HepG2 (cell line): ENCODE results near the gene TEAD1. TPM values are rescaled to one million over a fixed set of nuclear protein-coding genes. Genes with fewer than 3 reads are reported as not detected.

Source experiments
- ATAC-seq: fragments of 200-7000 bp; cut with Tn5 transposase; 3 replicates; pipeline ENCODE4 v1.9.1; 2020; ENCODE audit warnings: mild to moderate bottlenecking, moderate library complexity
- BruUV-seq: library from RNA; stranded (reverse); fragments of 400-500 nt; replicated peaks from 2 replicates; lab custom pipeline; 2021; lab: Mats Ljungman, UMichigan
- CTCF ChIA-PET: fragments of 300-600 bp; formaldehyde crosslinking; extraction: SDS; loops from one replicate; lab custom pipeline; 2021; ENCODE audit warnings: low total read pairs, inconsistent platforms, low intra/inter-chr PET ratio; lab: Yijun Ruan, JAX
- POLR2A ChIA-PET: fragments of 350-600 bp; sonication (Branson Sonifier 250); formaldehyde crosslinking; loops from one replicate; lab custom pipeline; 2020; ENCODE audit warnings: antibody characterized with exemption, inconsistent platforms; lab: Yijun Ruan, JAX
- DNase-seq: peaks from one replicate; pipeline ENCODE4 v3.0.0-alpha.2; 2015; ENCODE audit warnings: low spot score
- FAIRE-seq: peaks from 3 replicates; lab custom pipeline; 2011; peaks lifted over from hg19 to GRCh38; lab: Jason Lieb, UNC
- H2AFZ ChIP-seq: one replicate; pipeline ENCODE4 v1.6.1; 2011; ENCODE audit warnings: low read length, inconsistent platforms
- H3K27ac ChIP-seq: fragments of 300-600 bp; 3 replicates; pipeline ENCODE4 v1.8.0; 2011; ENCODE audit warnings: mixed run types, mild to moderate bottlenecking, mixed read lengths, low read length, inconsistent platforms; ENCODE audit not compliant: insufficient read depth; ENCODE audit errors: extremely low read length
- H3K27me3 ChIP-seq, 2 experiments: fragments of 200-600 bp in 1 of 2; 2 replicates in 1 of 2; 3 replicates in 1 of 2; pipeline versions ENCODE4 v1.6.0 to v1.8.0; 2011; ENCODE audit warnings: low read length in 2 of 2, mild to moderate bottlenecking in 2 of 2, moderate library complexity in 2 of 2, inconsistent platforms in 1 of 2; ENCODE audit not compliant: insufficient read depth in 2 of 2, control insufficient read depth in 1 of 2
- H3K36me3 ChIP-seq, 2 experiments: fragments of 200-600 bp in 1 of 2; replicated peaks in 1 of 2; 2 replicates in 1 of 2; 3 replicates in 1 of 2; pipeline versions ENCODE4 v1.5.1 to v1.8.0; 2011; ENCODE audit warnings: low read length in 2 of 2, inconsistent platforms in 1 of 2; ENCODE audit not compliant: insufficient read depth in 2 of 2, control insufficient read depth in 1 of 2
- H3K4me1 ChIP-seq: 2 replicates; pipeline ENCODE4 v1.5.1; 2012; ENCODE audit warnings: low read length, inconsistent platforms; ENCODE audit not compliant: insufficient read depth
- H3K4me2 ChIP-seq: 2 replicates; pipeline ENCODE4 v1.6.0; 2011; ENCODE audit warnings: low read depth, low read length, inconsistent platforms
- H3K4me3 ChIP-seq, 3 experiments: fragments of 200-600 bp in 1 of 3; sonication (generic), shearing (Covaris generic) in 1 of 3; replicated peaks in 1 of 3; 2 replicates each; pipeline ENCODE4 v1.5.1; 2011 to 2016; ENCODE audit warnings: low read length in 3 of 3, inconsistent platforms in 2 of 3, low read depth in 2 of 3, mild to moderate bottlenecking in 2 of 3, control low read depth in 1 of 3, mixed read lengths in 1 of 3; ENCODE audit not compliant: insufficient read depth in 1 of 3
- H3K79me2 ChIP-seq: one replicate; pipeline ENCODE4 v1.6.1; 2011; ENCODE audit warnings: low read length, inconsistent platforms; ENCODE audit not compliant: insufficient read depth
- H3K9ac ChIP-seq: 2 replicates; pipeline ENCODE4 v1.6.0; 2011; ENCODE audit warnings: mild to moderate bottlenecking, low read depth, low read length, inconsistent platforms; ENCODE audit not compliant: insufficient read depth
- H3K9me3 ChIP-seq: 2 replicates; pipeline ENCODE4 v1.5.1; 2012; ENCODE audit warnings: mild to moderate bottlenecking, low read length
- H4K20me1 ChIP-seq: 2 replicates; pipeline ENCODE4 v1.6.0; 2011; ENCODE audit warnings: inconsistent platforms, mild to moderate bottlenecking, low read length, moderate library complexity; ENCODE audit not compliant: insufficient read depth
- BORCS8-MEF2B ChIP-seq: sonication (generic); formaldehyde crosslinking; IDR thresholded peaks from 2 replicates; pipeline ENCODE4 v1.8.0; 2022; ENCODE audit warnings: mild to moderate bottlenecking, missing genetic modification reagents
- HNRNPH1 ChIP-seq: fragments of 200-400 bp; formaldehyde crosslinking; optimal IDR thresholded peaks from 2 replicates; pipeline ENCODE3; 2017; ENCODE audit warnings: mild to moderate bottlenecking, low read depth, low read length
- MAFK ChIP-seq, 2 experiments: IDR thresholded peaks in 1 of 2; conservative IDR thresholded peaks in 1 of 2; 2 replicates each; pipeline ENCODE4 v1.6.1; 2011; ENCODE audit warnings: improper control_type of control experiment in 2 of 2, low read length in 2 of 2
- MEIS2 ChIP-seq: sonication (generic); formaldehyde crosslinking; IDR thresholded peaks from 2 replicates; pipeline ENCODE4 v1.9.0; 2021; ENCODE audit warnings: mild to moderate bottlenecking, missing genetic modification reagents
- WGBS: methylation state at CpG from one replicate; pipeline ENCODE4 v1.1.6; 2017; ENCODE audit warnings: low lambda C conversion rate; 5-methylcytosine and 5-hydroxymethylcytosine counted together
- in situ Hi-C: cut with HindIII; loops from 2 replicates; pipeline ENCODE4 v1.10.0; 2017; ENCODE audit warnings: low pct_unique_long_range_greater_than_20kb; ENCODE audit not compliant: extremely low pct_ligation_motif_present
- intact Hi-C: fragments of 100-400 bp; cut with micrococcal nuclease; formaldehyde crosslinking; loops from one replicate; pipeline ENCODE4 v1.10.0; 2022; ENCODE audit not compliant: unreplicated experiment
- polyA plus RNA-seq, 8 experiments: library from polyadenylated mRNA; depleted of rRNA in 3 of 8; stranded (reverse) in 7 of 8; unstranded in 1 of 8; fragments of >200 nt; fragmentation: Illumina TruSeq in 4 of 8; extraction: Trizol in 4 of 8; gene quantifications; 2 replicates each; pipeline versions ENCODE4 v1.2.1 to v1.2.3, GENCODE V29; 2011 to 2016; ENCODE audit warnings: low read depth in 4 of 8, missing spikeins in 1 of 8, mixed read lengths in 1 of 8; ENCODE audit not compliant: insufficient read depth in 1 of 8
- total RNA-seq, 5 experiments: library from RNA; depleted of rRNA; stranded (reverse); fragments of >200 nt; fragmentation: Illumina TruSeq; extraction: Trizol; gene quantifications; 2 replicates each; pipeline ENCODE4 v1.2.3, GENCODE V29; 2016; ENCODE audit warnings: low read depth in 1 of 5

TEAD1 gene
- total and polyA plus RNA-seq, 2 of the 13 experiments (the other 11 are each of a cell fraction or from before 2014, with no cell fraction given): 20.1 to 30.5 TPM

- peaks cover 2 to 18% of the 10 kb centered on the region in 2 experiments; a peak in 3 of 5 replicates for H3K36me3 ChIP-seq
- no peaks in the 10 kb centered on the region for H3K4me1 ChIP-seq
- H4K20me1 ChIP-seq: no peaks in the 10 kb centered on the region
- no peak for ATAC-seq
- H2AFZ ChIP-seq: no peak overlapping the region
- no peaks in the 10 kb centered on the region for H3K9me3 ChIP-seq
- intact Hi-C loops (no loop called here), in situ Hi-C loops (no loop called here)
- no peak for TF ChIP-seq MEIS2 (CRISPR knock-in tag)
- no peak for TF ChIP-seq HNRNPH1
- no peak overlapping the region for H3K27ac ChIP-seq
- no peak for DNase-seq
- POLR2A ChIA-PET: no interaction called here
- H3K4me2 ChIP-seq: no peak overlapping the region
- CTCF ChIA-PET: interaction anchor here (1.1 kb wide), 1 partner anchor 49 kb away, joined by 3 read pairs; no protein-coding TSS in a partner anchor
- FAIRE-seq: no peak
- no peaks in the 10 kb centered on the region for H3K79me2 ChIP-seq
- no peak overlapping the region for H3K9ac ChIP-seq
- no peaks in the 10 kb centered on the region for H3K27me3 ChIP-seq
- no TSS peak for BruUV-seq
- H3K4me3 ChIP-seq: no peak overlapping the region
- WGBS: 98% methylated on average over 7 of the region's 7 CpGs
These were observed 240.9 kb downstream of the TEAD1 start for GRCh38 chr11:12915093-12915492.

DNA sequence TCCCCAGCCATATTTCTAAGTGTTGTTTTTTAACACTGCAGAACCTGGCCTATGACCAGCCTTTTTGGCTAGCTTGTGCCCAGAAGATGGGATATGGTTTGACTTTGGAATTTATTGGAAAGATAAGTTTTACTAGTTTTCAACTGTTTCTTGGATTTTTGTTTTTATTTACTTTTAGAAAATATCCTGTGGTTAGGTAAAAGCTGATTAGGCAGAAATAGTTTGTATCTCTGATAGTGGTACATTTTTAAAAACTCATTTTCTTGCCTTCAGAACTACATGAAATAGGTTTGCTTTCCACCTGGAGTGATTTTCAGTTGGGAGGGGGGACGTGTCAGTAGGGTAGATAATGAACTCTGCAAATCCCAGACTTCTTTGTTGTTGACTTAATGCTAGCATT lies 243.6 kb downstream of the TEAD1 start:
- no peak for ATAC-seq
- in situ Hi-C loops: no loop called here
- POLR2A ChIA-PET: no interaction called here

More for the DNA sequence above, 243.6 kb downstream of the TEAD1 start:
- Histone ChIP-seq H2AFZ (no peak overlapping the region), H3K4me2 (no peak overlapping the region), H3K79me2 (no peaks in the 10 kb centered on the region), H4K20me1 (no peaks in the 10 kb centered on the region), H3K27me3 (no peaks in the 10 kb centered on the region), H3K4me1 (no peaks in the 10 kb centered on the region), H3K9ac (no peak overlapping the region), H3K4me3 (no peak overlapping the region), H3K27ac (no peak overlapping the region), H3K36me3 (peaks cover 2 to 18% of the 10 kb centered on the region in 2 experiments; a peak in 2 of 5 replicates), H3K9me3 (no peaks in the 10 kb centered on the region)
- DNase-seq (no peak), FAIRE-seq (no peak)
- TF ChIP-seq MAFK (conservative IDR thresholded peaks at IDR 0.05 in 1 of 2, IDR thresholded peaks at IDR 0.05 in 1 of 2; ENCODE audit: low read length in 2 of 2) (peak; percentile 27 to 65; a peak in 3 of 4 replicates), BORCS8-MEF2B (no peak)
- intact Hi-C loops: no loop called here
- 88% methylated on average over 1 of the region's 1 CpG for WGBS
- BruUV-seq: no TSS peak
- CTCF ChIA-PET: no interaction called here
